Pancreas (tissue), 10 donors: ENCODE results near the gene FANK1. TPM values are rescaled to one million over a fixed set of nuclear protein-coding genes. Genes with fewer than 3 reads are reported as not detected.

Source experiments
- ATAC-seq, 4 donors: fragments of 200-7000 bp; cut with Tn5 transposase; one replicate each; pipeline versions ENCODE4 v1.8.0 to v1.9.1; 2020; ENCODE audit warnings: mild to moderate bottlenecking in 4 of 4, moderate library complexity in 4 of 4
- DNase-seq, 6 donors: peaks; one replicate each; pipeline ENCODE4 v3.0.0-alpha.2; 2020
- FAIRE-seq: peaks from 2 replicates; lab custom pipeline; 2012; peaks lifted over from hg19 to GRCh38; lab: Jason Lieb, UNC
- H3K27ac ChIP-seq, 4 donors: fragments of 200-600 bp; sonication (generic); 1 replicate in 3 of 4; 2 replicates in 1 of 4; pipeline versions ENCODE4 v1.5.0 to v1.8.0; 2020
- H3K27me3 ChIP-seq, 4 donors: fragments of 200-600 bp; one replicate each; pipeline ENCODE4 v1.8.0; 2021
- H3K36me3 ChIP-seq, 3 donors: fragments of 200-600 bp; sonication (generic) in 1 of 3; one replicate each; pipeline versions ENCODE4 v1.5.0 to v1.8.0; 2020 to 2021
- H3K4me1 ChIP-seq, 3 donors: fragments of 200-600 bp; one replicate each; pipeline ENCODE4 v1.8.0; 2021
- H3K4me3 ChIP-seq, 4 donors: fragments of 200-600 bp; sonication (generic) in 2 of 4; one replicate each; pipeline versions ENCODE4 v1.5.0 to v1.8.0; 2020 to 2021
- H3K9me3 ChIP-seq, 4 donors: fragments of 200-600 bp; one replicate each; pipeline ENCODE4 v1.8.0; 2021
- WGBS, 2 donors: extraction: QIAGEN DNeasy Blood & Tissue Kit; methylation state at CpG; one replicate each; pipeline ENCODE4 v1.1.7; 2013; 5-methylcytosine and 5-hydroxymethylcytosine counted together
- intact Hi-C, 3 donors: fragments of 100-400 bp; cut with DNase I; formaldehyde crosslinking; loops; one replicate each; pipeline versions ENCODE4 v1.11.1 to v1.14.2; 2022
- polyA plus RNA-seq, 2 donors: library from polyadenylated mRNA; stranded (reverse); fragments of 200-250 nt; gene quantifications; one replicate each; pipeline ENCODE4 v1.2.3, GENCODE V29; 2013
- total RNA-seq, 6 donors: library from RNA; stranded (reverse); fragmentation: NEBNext Ultra II Directional in 4 of 6; extraction: Animal tissue kit (Norgen Biotek cat#: 25700) in 4 of 6; gene quantifications; one replicate each; pipeline versions ENCODE4 v1.2.1 to v1.2.4, GENCODE V29; 2021 to 2023
- TF ChIP-seq, protein P1 (sequence below), 4 donors: fragments of 200-600 bp; sonication (generic) in 3 of 4; IDR thresholded peaks; one replicate each; pipeline versions ENCODE4 v1.5.0 to v1.8.0; 2021; ENCODE audit warnings: antibody characterized with exemption in 4 of 4
- donor health status: healthy with polysubstance abuse.
- donor health status: DM: no; HTN: no; CAD: no; lungs with moderate emphysema.
- donor health status: DM: no; HTN: no; CAD: no.
- donor health status: control.
- donor health status: control.
- donor health status: Bipolar disorder and iron deficiency.
- donor health status: DM: yes; HTN: yes; CAD: no.
- donor health status: DM: no; HTN: no; CAD: no.
- donor health status: DM: no; HTN: no; CAD: no.
- donor health status: DM: yes; HTN: yes; CAD: no.

Gene FANK1
- total and polyA plus RNA-seq, 8 donors: 1.6 to 13.2 (median 3.2) TPM

DNA sequence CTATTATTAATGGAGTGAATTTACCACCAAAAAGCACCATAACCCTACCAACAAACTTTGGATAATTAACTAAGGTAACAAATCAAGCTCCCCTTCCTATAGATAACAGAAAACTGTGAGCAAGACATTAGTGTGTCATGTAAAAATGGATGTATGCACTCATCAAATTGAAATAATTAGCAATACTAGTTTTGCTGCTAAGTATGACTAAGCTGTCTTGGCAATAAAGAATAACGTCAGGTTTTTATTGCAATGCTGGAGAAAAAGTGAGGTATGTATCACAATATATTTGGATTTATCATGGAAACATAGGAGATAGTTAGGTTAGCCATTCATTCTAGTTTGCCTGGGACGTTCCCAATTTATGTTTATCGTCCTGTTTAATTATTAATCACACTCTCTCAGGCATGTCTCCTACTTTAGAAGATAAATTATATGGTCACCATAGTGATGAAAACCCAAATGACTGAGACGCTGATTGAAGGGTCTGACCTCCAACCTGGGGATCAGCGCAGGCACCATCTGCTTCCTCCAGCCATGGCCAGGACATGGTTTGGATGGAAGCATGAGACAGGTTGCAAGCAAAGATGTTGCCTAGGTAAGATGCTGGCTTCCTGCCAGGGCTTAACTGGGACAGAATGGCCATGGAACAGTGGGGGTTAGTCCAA, 125.6 kb downstream of the FANK1 start:
- ATAC-seq: peak in 1 of 4 donors; percentile 18

DNA sequence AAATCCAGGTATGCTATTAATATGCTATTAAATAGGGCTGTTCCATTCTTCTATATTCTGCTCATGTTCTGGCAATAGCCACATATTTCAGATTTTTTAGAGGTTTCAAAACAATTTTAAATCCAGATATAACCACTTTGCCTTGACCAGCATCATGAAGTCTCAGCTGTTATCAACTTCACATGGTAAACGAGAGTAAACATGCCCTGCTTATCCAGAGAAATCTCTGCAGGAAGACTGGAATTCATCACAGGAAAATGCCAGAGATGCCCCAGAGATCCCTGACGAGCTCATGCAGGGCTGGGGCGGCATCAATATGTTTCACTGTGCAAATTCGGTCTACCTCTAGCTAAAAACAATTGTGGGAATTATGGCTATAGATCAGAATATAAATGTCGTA, 126.5 kb downstream of the FANK1 start:
- intact Hi-C loops: no loop called here
- DNase-seq: no peak
- Histone ChIP-seq H3K4me3 (no peak overlapping the region), H3K27ac (no peak overlapping the region), H3K4me1 (peaks cover 0 to 3% (median 0%) of the 10 kb centered on the region in 3 donors), H3K9me3 (no peaks in the 10 kb centered on the region), H3K36me3 (no peaks in the 10 kb centered on the region), H3K27me3 (no peaks in the 10 kb centered on the region)
- FAIRE-seq: no peak
- TF ChIP-seq, protein P1, sequence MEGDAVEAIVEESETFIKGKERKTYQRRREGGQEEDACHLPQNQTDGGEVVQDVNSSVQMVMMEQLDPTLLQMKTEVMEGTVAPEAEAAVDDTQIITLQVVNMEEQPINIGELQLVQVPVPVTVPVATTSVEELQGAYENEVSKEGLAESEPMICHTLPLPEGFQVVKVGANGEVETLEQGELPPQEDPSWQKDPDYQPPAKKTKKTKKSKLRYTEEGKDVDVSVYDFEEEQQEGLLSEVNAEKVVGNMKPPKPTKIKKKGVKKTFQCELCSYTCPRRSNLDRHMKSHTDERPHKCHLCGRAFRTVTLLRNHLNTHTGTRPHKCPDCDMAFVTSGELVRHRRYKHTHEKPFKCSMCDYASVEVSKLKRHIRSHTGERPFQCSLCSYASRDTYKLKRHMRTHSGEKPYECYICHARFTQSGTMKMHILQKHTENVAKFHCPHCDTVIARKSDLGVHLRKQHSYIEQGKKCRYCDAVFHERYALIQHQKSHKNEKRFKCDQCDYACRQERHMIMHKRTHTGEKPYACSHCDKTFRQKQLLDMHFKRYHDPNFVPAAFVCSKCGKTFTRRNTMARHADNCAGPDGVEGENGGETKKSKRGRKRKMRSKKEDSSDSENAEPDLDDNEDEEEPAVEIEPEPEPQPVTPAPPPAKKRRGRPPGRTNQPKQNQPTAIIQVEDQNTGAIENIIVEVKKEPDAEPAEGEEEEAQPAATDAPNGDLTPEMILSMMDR (IDR thresholded peaks at IDR 0.05): no peak
- 88 to 95% methylated on average over 5 of the region's 5 CpGs for WGBS, 2 donors
- ATAC-seq: no peak

More for the DNA sequence above, 125.6 kb downstream of the FANK1 start:
- no peaks in the 10 kb centered on the region for H3K9me3 ChIP-seq
- no peak overlapping the region for H3K27ac ChIP-seq
- intact Hi-C loops: no loop called here
- no peaks in the 10 kb centered on the region for H3K27me3 ChIP-seq
- TF ChIP-seq, protein P1 (IDR thresholded peaks at IDR 0.05): no peak
- H3K4me3 ChIP-seq: no peak overlapping the region
- 31 to 33% methylated on average over 5 of the region's 5 CpGs for WGBS, 2 donors
- DNase-seq (peak in 1 of 6 donors; percentile 23), FAIRE-seq (no peak)
- no peaks in the 10 kb centered on the region for H3K36me3 ChIP-seq
- peaks cover 0 to 3% (median 0%) of the 10 kb centered on the region in 3 donors for H3K4me1 ChIP-seq

DNA sequence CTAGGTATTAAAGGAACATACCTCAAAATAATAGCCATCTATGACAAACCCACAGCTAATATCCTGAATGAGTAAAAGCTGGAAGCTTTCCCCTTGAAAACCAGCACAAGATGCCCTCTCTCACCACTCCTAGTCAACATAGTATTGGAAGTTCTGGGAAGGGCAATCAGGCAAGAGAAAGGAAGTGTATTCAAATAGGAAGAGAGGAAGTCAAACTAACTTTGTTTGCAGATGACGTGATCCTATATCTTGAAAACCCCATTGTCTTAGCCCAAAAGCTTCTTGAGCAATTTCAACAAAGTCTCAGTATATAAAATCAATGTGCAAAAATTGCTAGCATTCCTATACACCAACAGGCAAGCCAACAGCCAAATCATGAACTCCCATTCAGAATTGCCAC, 131.3 kb downstream of the FANK1 start:
- no peak for FAIRE-seq

DNA sequence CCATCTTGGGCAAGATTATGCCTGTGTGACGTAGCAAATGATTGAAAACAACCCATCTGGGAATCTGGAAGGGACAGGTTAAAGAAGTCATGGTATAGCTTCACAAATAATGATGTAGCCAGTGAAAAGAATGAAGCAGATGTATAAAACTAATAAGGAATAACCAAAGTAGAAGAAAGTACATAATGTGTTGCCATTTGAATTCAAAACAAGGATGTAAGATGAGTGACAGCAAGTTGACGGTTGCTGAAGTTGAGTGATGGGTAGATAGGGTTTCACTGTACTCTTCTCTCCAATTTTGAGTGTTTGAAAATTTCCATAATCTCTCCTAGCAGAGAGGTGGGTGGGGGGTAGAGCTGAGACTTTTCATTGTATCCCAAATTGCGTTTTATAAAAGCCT, 133.6 kb downstream of the FANK1 start:
- no peaks in the 10 kb centered on the region for H3K4me1 ChIP-seq

More for the DNA sequence above, 131.3 kb downstream of the FANK1 start:
- TF ChIP-seq, protein P1 (IDR thresholded peaks at IDR 0.05): no peak
- H3K4me3 ChIP-seq: no peak overlapping the region
- ATAC-seq (no peak), DNase-seq (no peak)
- no peaks in the 10 kb centered on the region for H3K27me3 ChIP-seq
- no peaks in the 10 kb centered on the region for H3K9me3 ChIP-seq
- WGBS, 2 donors: 83 to 86% methylated on average over 1 of the region's 1 CpG
- H3K4me1 ChIP-seq: no peaks in the 10 kb centered on the region
- no peaks in the 10 kb centered on the region for H3K36me3 ChIP-seq
- intact Hi-C loops: no loop called here
- no peak overlapping the region for H3K27ac ChIP-seq

More for the DNA sequence above, 133.6 kb downstream of the FANK1 start:
- no peak for DNase-seq
- TF ChIP-seq, protein P1 (IDR thresholded peaks at IDR 0.05): no peak
- 78 to 82% methylated on average over 3 of the region's 3 CpGs for WGBS, 2 donors
- no peak overlapping the region for H3K4me3 ChIP-seq
- H3K9me3 ChIP-seq: no peaks in the 10 kb centered on the region
- H3K27me3 ChIP-seq: no peaks in the 10 kb centered on the region
- H3K27ac ChIP-seq: no peak overlapping the region
- intact Hi-C loops: no loop called here
- no peak for ATAC-seq
- FAIRE-seq: no peak
- H3K36me3 ChIP-seq: no peaks in the 10 kb centered on the region
